Left forelimb (tissue), 1 donor: ENCODE results near the gene CREB5.

Experiments used
- DNase-seq: peaks from one replicate; pipeline ENCODE4 v3.0.0-alpha.2; 2018; ENCODE audit warnings: low spot score

The CREB5 gene

GRCh38 chr7:28407651-28408050 is 4.7 kb upstream of the CREB5 start:
- no peak for DNase-seq

GRCh38 chr7:28408105-28408959 is 4.0 kb upstream of the CREB5 start:
- no peak for DNase-seq

- DNase-seq, result peak; percentile 95
Measured at GRCh38 chr7:28408960-28409715, 3.2 kb upstream of the CREB5 start.

- peak; percentile 75 for DNase-seq
Measured at GRCh38 chr7:28409716-28410627, 2.3 kb upstream of the CREB5 start.

GRCh38 chr7:28410628-28411531 is 1.4 kb upstream of the CREB5 start:
- no peak for DNase-seq

GRCh38 chr7:28413011-28413410 is 693 bp downstream of the CREB5 start:
- DNase-seq, result no peak

GRCh38 chr7:28414453-28414852 is 2.1 kb downstream of the CREB5 start:
- DNase-seq, result no peak

GRCh38 chr7:28417321-28417940 is 5.1 kb downstream of the CREB5 start:
- DNase-seq, result no peak

- DNase-seq, result no peak
Measured at GRCh38 chr7:28418311-28418710, 6.0 kb downstream of the CREB5 start.

GRCh38 chr7:28418966-28419365 is 6.6 kb downstream of the CREB5 start:
- no peak for DNase-seq

GRCh38 chr7:28419716-28420115 is 7.4 kb downstream of the CREB5 start:
- DNase-seq, result no peak

GRCh38 chr7:28423112-28423511 is 10.8 kb downstream of the CREB5 start:
- no peak for DNase-seq

- DNase-seq, result no peak
Measured at GRCh38 chr7:28423918-28424514, 11.7 kb downstream of the CREB5 start.

GRCh38 chr7:28425496-28425895 is 13.2 kb downstream of the CREB5 start:
- no peak for DNase-seq

GRCh38 chr7:28427236-28427635 is 14.9 kb downstream of the CREB5 start:
- DNase-seq, result no peak

- DNase-seq, result no peak
Measured at GRCh38 chr7:28430616-28431015, 18.3 kb downstream of the CREB5 start.

GRCh38 chr7:28432105-28432504 is 19.8 kb downstream of the CREB5 start:
- DNase-seq, result no peak

- no peak for DNase-seq
Measured at GRCh38 chr7:28433039-28433438, 20.7 kb downstream of the CREB5 start.

GRCh38 chr7:28433699-28434219 is 21.4 kb downstream of the CREB5 start:
- no peak for DNase-seq

- no peak for DNase-seq
Measured at GRCh38 chr7:28434510-28434909, 22.2 kb downstream of the CREB5 start.
